PFSK-1 (cell line): Measurements from ENCODE around the gene RERE.

Source experiments
- FOXP2 ChIP-seq: optimal IDR thresholded peaks from 2 replicates; pipeline ENCODE3; 2011; ENCODE audit warnings: borderline replicate concordance, control low read depth, inconsistent platforms; ENCODE audit not compliant: insufficient read depth; ENCODE audit errors: extremely low read length, extremely low read depth
- POLR2AphosphoS5 ChIP-seq: IDR thresholded peaks from 2 replicates; pipeline ENCODE4 v1.6.1; 2012; ENCODE audit warnings: low read depth, mild to moderate bottlenecking, control low read depth, low read length, moderate library complexity
- SIN3A ChIP-seq: IDR thresholded peaks from 2 replicates; pipeline ENCODE4 v1.6.1; 2012; ENCODE audit warnings: mild to moderate bottlenecking, low read length, moderate library complexity, borderline replicate concordance; ENCODE audit not compliant: insufficient read depth
- TAF1 ChIP-seq: IDR thresholded peaks from 2 replicates; pipeline ENCODE4 v1.6.1; 2012; ENCODE audit warnings: low read length, control low read depth, borderline replicate concordance; ENCODE audit not compliant: insufficient read depth
- TF ChIP-seq, protein P1 (sequence below), 2 experiments: IDR thresholded peaks; 2 replicates each; pipeline versions ENCODE4 v1.6.1 to v1.8.0; 2011 to 2012; ENCODE audit warnings: low read depth in 2 of 2, low read length in 2 of 2, control low read depth in 1 of 2, inconsistent platforms in 1 of 2, mild to moderate bottlenecking in 1 of 2, moderate library complexity in 1 of 2; ENCODE audit not compliant: insufficient read depth in 1 of 2

RERE gene

DNA sequence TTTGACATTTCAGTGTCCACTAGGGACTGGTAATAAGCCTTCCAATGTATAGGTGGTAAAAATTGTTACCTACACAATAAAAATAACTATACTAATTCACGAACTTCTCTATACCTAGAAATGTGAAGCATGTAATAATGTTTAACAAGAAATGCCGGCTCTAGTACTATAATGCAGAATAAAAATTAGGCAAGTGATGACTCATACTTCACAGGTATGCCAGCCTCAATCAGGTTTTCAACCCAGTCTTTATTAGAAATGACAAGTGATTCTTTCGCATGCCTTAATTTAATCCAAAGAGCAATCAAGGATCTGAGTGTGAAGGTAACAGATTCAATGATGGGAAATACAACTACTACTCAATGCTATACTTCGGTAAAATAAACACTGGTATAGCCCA lies 134.9 kb downstream of the RERE start:
- TF ChIP-seq TAF1 (no peak), POLR2AphosphoS5 (no peak), FOXP2 (no peak), SIN3A (no peak)
- TF ChIP-seq, protein P1, sequence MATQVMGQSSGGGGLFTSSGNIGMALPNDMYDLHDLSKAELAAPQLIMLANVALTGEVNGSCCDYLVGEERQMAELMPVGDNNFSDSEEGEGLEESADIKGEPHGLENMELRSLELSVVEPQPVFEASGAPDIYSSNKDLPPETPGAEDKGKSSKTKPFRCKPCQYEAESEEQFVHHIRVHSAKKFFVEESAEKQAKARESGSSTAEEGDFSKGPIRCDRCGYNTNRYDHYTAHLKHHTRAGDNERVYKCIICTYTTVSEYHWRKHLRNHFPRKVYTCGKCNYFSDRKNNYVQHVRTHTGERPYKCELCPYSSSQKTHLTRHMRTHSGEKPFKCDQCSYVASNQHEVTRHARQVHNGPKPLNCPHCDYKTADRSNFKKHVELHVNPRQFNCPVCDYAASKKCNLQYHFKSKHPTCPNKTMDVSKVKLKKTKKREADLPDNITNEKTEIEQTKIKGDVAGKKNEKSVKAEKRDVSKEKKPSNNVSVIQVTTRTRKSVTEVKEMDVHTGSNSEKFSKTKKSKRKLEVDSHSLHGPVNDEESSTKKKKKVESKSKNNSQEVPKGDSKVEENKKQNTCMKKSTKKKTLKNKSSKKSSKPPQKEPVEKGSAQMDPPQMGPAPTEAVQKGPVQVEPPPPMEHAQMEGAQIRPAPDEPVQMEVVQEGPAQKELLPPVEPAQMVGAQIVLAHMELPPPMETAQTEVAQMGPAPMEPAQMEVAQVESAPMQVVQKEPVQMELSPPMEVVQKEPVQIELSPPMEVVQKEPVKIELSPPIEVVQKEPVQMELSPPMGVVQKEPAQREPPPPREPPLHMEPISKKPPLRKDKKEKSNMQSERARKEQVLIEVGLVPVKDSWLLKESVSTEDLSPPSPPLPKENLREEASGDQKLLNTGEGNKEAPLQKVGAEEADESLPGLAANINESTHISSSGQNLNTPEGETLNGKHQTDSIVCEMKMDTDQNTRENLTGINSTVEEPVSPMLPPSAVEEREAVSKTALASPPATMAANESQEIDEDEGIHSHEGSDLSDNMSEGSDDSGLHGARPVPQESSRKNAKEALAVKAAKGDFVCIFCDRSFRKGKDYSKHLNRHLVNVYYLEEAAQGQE (IDR thresholded peaks at IDR 0.05; ENCODE audit: insufficient read depth in 1 of 2, low read depth in 2 of 2, low read length in 2 of 2): no peak

DNA sequence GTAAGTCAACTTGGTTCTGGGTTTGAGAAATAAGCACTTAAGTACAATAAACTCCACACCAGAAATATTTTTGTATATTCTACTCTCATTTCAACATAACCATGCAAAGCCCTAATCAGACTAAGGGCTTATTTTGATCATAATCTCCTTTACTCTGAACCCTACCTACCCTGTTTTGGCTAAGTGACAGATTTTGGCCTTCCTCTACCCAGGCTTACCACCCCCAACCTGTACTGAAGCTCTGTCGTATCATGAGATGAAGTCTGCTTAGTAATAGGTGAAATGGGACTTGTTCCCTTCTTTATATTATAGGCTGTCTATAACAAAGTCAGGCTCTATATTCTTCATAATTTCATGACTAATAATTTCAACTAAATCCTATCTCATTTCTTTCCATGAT lies 135.5 kb downstream of the RERE start:
- no peak for TF ChIP-seq POLR2AphosphoS5
- TF ChIP-seq TAF1: no peak
- no peak for TF ChIP-seq FOXP2
- no peak for TF ChIP-seq SIN3A
- TF ChIP-seq, protein P1 (IDR thresholded peaks at IDR 0.05; ENCODE audit: insufficient read depth in 1 of 2, low read depth in 2 of 2, low read length in 2 of 2): no peak

DNA sequence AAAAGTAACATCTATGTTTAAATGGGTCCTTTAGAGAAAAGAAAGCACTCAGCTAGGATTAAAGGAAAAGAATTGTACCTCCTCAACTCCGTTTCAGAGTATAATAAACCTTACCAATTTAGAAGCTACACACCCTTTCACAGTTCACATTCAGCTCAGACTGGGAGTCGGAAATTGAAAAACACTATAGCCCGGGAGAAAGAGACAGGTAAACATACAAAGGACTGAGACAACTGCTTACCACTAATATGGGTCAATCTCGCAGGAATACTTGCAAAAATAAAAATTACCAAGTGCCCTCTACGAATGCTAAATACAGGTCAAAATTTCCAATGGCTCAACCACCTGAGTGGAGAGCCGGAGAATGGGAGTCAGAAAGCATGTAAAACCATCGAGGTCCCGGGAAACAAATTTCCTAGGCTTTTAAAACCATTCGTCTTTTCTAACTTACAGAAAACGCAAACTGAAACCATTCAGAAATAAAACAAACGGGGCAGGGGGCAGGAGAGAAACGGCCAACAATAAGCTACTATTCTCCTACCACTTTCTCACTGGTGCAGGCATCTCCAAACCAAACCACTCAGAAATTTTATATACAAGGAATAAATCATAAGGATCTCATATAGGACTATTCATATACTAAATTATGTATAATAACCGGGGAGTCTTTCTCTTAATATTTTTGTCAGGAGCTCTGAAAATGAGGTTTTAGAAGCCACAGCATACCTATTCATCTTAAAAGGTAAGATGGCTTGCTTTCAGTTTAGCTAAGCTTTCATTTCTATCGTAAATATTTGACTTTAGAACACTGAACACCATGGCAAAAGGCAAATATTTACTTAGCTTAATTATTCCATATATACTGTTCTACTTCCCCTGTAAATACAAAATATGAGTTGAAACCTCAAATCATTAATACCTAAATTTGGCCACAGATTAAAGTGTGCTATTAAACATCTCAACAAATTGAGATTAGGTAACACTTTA lies 136.5 kb downstream of the RERE start:
- TF ChIP-seq SIN3A (no peak), POLR2AphosphoS5 (no peak), TAF1 (no peak), FOXP2 (no peak)
- TF ChIP-seq, protein P1 (IDR thresholded peaks at IDR 0.05; ENCODE audit: insufficient read depth in 1 of 2, low read depth in 2 of 2, low read length in 2 of 2): no peak

DNA sequence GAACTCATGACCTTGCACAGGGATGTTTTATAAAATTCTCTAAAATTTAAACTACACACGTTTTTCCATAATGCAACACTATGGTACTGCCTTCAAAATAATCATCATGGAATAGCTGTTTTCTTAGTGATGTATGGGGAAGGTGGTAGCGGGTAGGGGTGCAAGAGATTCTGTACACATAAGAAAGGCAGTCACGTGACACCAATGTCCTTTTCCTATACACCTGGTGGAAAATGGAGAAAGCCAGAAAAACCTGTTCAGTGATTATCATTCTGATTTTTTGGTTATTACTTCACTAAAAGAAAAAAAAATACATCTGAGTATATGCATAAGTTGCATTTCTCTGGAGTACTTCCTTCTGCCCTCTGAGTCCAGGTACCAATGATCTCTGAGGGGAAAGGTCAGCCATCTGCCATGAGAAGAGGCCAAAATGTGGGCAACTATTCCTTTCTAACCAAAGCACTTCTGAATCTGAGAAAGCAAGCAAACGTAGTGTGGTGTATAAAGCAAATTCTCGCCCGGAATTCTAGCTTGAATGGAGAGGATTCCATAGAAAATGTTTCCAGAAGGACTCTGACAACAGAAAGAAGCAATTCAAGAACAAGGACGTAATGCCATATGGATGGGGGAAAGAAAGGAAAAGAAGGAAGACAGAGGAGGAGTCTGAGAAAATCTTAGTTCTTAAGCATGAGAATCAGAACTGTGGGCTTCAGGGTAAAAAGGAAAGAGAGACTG lies 137.3 kb downstream of the RERE start:
- no peak for TF ChIP-seq POLR2AphosphoS5
- no peak for TF ChIP-seq FOXP2
- no peak for TF ChIP-seq SIN3A
- no peak for TF ChIP-seq TAF1

DNA sequence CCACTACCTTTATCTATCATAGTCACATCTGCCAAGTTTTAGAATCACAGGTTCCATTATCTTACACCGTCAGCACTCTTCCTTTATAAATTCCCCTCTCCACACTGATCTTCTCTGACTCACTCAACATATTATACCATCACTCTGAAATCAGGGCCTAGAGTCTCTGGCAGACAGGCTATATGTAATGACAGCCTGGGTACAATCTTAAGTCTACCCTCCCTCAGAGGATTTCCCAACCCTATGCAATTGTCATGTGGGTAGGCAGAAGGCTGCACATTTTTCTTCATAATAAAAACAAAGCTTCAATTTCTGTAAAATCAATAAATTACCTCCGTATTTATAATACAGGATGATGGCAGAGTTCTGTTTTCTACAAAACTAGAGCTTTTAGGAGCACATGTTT lies 138.0 kb downstream of the RERE start:
- TF ChIP-seq SIN3A (no peak), TAF1 (no peak), POLR2AphosphoS5 (no peak)
- TF ChIP-seq, protein P1 (IDR thresholded peaks at IDR 0.05; ENCODE audit: insufficient read depth in 1 of 2, low read depth in 2 of 2, low read length in 2 of 2): no peak
